Measurements from ENCODE around the gene SPAG16.

SPAG16 gene

GRCh38 chr2:214103276-214104001, 819.2 kb downstream of the SPAG16 start:
- no peak for DNase-seq

GRCh38 chr2:214104219-214104618, 820.0 kb downstream of the SPAG16 start:
- no peak for DNase-seq

DNA sequence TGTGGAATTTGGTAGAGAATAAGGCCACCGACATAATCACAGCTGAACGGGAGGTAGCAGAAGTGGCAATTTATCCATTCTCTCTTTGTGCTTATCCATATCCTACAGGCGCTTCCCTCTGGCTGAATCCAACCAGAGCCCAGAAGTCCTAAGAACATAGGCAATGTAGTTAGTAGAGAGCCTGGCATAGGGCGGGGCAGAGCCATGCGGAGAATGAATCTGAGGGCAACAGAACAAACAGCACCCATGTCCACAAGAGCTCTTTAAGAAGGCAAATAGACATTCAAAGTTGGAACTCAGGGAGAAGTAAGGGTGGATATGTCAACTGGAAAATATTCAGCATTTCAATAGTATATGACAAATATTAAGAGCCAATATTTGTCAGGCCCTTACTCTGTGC, 820.7 kb downstream of the SPAG16 start:
- no peak for DNase-seq

DNA sequence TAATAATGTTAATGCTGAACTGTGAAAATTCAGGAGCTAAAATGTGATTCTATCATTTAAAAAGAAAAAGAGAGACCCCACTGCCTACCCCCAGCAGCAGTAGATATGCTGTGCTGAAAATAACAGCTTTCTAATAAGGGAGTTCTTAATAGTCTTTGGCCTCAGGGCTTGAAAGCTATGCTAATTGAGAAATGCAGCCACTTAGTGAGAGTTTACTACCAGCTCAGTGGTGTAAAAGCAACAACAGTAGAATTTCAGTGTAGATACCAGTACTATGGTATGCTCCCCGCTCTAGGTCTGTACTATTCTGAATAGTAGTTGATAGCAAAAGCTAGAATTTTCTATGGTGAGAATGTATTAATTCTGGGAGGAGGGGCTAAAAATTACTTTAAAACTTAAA, 823.5 kb downstream of the SPAG16 start:
- no peak for DNase-seq

DNA sequence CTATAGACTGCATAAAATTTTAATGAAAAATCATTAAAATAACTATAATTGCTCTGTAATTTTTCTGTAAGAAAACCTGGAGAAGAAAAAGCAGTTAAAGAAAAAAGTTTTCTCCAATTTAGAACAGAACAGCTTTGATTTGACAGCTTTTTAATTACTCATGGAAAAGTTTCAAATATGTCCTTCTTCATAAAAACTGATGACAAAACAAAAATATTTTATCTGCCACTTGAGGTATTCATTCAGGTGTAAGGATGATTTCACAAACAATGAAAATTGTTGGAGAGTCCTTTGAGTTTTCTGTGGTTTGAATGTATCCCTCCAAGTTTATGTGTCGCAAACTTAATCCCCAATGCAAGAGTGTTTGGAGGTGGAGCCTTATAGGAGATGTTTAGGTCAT, 824.3 kb downstream of the SPAG16 start:
- DNase-seq, result no peak

DNA sequence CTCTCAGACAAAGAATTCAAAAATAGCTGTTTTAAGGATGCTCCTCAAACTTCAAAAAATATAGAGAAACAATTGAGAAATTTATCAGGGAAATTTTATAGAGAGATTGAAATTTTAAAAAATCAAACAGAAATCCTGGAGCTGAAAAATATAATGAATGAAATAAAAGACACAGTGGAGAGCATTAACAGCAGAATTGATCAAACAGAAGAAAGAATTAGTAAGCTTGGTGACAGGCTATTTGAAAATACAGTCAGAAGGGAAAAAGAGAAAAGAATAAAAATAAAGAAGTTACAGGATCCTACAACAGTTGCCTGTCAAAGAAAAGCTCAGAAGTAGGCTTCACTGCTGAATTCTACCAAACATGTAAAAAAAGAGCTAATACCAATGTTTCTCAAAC, 832.8 kb downstream of the SPAG16 start:
- DNase-seq, result no peak

DNA sequence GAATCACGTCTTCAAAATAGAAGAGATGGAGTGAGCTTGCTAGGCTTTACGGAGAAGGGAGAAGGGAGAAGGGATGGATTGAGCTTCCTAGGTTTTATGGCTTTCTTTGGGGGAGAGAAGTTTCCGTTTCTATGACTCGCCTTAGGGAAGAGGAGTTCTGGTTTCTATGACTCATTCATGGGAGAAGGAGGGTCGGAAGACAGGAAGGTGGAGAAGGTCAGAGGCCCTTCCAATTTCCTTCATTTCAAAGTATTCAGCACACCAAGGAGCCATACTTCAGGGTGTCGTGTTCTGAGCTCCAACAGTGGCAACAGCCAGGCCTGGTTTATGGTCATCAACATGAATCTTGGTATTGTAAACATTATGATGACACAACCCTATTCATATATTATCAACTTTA, 841.9 kb downstream of the SPAG16 start:
- no peak for DNase-seq

- no peak for DNase-seq
These were observed 842.9 kb downstream of the SPAG16 start for GRCh38 chr2:214127170-214127569.

DNA sequence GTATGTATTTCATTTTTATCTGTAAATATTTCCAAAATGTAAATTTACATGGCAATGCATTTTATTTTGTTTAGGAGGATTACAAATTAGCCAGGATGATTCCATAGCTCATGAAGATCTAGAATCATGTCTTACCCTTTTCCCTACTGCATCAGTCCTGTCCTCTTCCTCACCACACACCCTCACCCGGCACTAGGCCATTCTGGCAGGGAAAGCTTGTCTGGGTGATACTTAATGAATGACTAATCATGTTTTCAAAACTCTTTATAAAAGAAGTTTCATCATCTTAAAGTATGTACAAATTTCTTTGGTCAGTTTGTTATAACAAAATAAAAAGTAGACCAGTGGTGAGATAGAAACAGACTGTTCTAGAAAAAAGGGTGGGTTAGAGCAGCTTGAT, 843.3 kb downstream of the SPAG16 start:
- no peak for DNase-seq

GRCh38 chr2:214128040-214128439, 843.8 kb downstream of the SPAG16 start:
- no peak for DNase-seq

- DNase-seq, result no peak
These were observed 845.9 kb downstream of the SPAG16 start for GRCh38 chr2:214130114-214130513.

- no peak for DNase-seq
These were observed 851.7 kb downstream of the SPAG16 start for GRCh38 chr2:214135966-214136365.

DNA sequence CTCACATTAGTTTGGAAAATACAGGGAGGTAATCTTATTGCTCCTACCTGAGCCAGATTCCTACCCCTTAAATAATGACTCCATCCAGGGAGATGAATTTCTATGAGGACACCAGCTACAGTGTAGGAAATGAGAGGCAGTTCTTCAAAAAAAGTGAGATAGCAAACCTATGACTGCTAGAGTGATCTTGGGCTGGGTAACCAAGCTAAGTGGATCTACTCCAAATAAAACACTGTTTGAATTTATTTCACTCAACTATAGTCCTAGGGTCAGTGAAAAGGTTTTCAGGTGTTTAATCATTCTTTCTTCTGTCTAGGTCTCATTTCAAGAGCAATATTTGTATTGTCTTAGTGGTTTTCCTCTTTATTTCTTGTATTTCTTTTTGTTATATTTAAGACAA, 854.5 kb downstream of the SPAG16 start:
- no peak for DNase-seq

GRCh38 chr2:214139630-214140284, 855.5 kb downstream of the SPAG16 start:
- DNase-seq, result no peak

- DNase-seq, result no peak
These were observed 872.7 kb downstream of the SPAG16 start for GRCh38 chr2:214156971-214157370.

DNA sequence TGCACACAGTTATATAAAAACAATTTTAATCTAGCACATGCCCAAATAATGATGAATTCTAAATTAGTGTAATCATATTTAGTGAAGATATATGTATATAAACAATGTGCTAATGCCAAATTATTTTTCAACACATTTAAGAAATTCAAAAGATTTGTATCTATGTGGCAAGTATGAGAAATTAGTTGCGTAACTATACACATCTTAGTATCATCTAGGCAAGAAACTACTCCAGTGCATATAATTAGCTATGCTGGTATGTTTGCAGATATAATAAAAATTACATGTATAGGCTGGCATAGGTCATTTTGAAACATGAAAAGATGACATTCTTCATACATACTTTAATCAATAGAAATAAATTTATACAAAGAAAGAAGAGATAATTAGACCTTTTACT, 874.6 kb downstream of the SPAG16 start:
- DNase-seq, result no peak

DNA sequence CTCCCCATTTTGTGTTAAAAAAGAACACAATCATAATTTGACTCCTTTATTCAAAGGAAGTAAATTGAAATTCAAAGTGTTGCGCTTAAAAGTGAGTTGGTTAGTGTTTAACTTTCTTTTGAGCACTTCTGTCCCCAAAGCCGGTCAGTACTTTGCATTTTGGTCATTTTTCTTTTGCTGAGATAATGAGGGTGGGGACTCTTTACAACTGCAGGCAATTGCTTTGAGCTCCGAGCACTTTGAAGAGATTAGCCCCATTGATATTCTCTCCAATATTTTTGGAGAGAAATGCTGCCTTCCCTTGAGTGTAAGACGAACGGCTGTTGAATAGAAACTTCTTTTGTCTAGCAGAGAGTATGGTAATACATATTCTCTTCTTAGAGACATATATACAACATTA, 885.0 kb downstream of the SPAG16 start:
- DNase-seq, result no peak

DNA sequence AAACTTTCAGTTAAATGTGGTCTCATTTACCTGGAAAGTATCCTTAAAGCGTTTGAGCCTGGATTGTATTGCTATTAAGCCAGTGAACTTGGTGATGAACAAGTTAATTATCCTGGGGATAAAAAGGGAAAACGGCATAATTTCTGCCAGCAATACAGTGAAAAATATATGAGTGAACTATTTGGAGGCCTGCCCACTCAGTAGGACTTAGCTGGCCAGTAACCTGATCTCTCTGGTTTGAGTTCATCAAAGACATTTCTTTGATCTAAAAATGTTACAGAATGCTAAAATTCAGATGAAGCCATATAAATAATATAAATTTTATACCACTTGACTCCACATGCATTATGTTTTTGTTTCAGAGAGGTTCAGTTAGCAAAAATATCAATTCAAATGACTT, 885.5 kb downstream of the SPAG16 start:
- no peak for DNase-seq

DNA sequence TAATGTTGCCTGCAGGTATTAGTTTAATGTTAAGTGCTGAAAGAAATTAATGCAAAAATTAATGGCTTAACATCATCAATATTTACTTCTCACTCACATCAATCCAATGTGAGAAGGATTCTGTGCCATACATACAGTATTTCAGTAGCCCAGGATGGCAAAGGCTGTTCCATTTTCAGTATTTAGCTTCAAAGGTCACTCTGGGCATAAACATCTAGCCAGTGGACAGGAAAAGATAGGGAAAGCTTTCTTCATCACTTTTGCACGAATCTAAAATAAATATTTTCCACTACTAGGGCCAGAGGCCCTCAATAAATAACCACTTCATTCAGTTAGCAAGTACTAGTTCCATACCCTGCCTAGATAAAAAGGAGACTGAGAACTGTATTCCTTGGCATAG, 890.3 kb downstream of the SPAG16 start:
- DNase-seq, result no peak

GRCh38 chr2:214180071-214180470, 895.8 kb downstream of the SPAG16 start:
- no peak for DNase-seq

GRCh38 chr2:214180686-214181085, 896.4 kb downstream of the SPAG16 start:
- no peak for DNase-seq

GRCh38 chr2:214184461-214184860, 900.2 kb downstream of the SPAG16 start:
- no peak for DNase-seq

- no peak for DNase-seq
These were observed 901.3 kb downstream of the SPAG16 start for GRCh38 chr2:214185546-214185945.

DNA sequence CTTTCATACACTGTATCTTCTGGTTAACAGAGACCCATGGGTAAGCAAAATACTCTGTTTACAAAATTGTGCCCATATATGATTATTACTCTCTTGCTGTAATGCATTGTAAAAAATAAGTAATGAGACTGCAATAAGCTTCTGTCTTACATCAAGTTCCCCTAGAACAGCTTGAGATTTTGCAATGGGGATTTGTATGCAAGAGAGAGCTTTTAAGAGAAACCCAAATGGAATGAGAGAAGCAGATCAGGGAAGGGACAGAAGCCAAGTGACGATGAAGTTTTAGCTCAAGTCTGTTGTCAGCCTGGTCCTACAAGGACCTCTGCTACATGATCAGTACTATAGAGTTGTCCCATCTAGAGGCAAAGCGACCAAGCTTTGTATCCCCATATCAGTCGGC, 908.4 kb downstream of the SPAG16 start:
- no peak for DNase-seq

DNA sequence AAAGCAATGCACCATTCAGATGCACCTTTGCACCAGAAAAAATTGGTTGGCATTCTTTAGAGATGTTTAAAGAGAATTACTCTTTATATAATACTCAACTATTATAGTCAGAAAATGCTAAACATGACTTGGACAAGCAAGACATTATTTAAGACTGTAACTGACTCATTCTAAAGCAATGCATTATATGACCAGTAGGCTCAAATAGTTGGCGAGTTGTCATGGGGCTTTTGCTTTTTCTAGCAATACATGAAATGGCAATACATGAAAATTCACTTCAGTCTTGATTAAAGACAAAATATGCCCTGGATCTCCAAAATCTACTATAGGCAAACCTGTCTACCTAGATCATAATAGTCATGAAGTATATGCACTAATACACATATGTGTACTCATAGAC, 909.7 kb downstream of the SPAG16 start:
- DNase-seq, result no peak

All from CD4-positive, alpha-beta T cell treated with Interleukin-6 for 4 hours (primary cell).